GM23248 (cell line): ENCODE results near the gene KRTAP5-5.

Experiments used
- EZH2 ChIP-seq: fragments of 200-600 bp; sonication (generic); IDR thresholded peaks from 2 replicates; pipeline ENCODE4 v1.6.1; 2018; ENCODE audit warnings: antibody characterized with exemption, mild to moderate bottlenecking; ENCODE audit not compliant: insufficient read depth, poor library complexity, severe bottlenecking
- EZH2phosphoT487 ChIP-seq: fragments of 200-600 bp; sonication (generic); IDR thresholded peaks from 2 replicates; pipeline ENCODE4 v1.6.1; 2018; ENCODE audit warnings: antibody characterized with exemption, moderate library complexity, mild to moderate bottlenecking, low read depth; ENCODE audit not compliant: insufficient read depth

DNA sequence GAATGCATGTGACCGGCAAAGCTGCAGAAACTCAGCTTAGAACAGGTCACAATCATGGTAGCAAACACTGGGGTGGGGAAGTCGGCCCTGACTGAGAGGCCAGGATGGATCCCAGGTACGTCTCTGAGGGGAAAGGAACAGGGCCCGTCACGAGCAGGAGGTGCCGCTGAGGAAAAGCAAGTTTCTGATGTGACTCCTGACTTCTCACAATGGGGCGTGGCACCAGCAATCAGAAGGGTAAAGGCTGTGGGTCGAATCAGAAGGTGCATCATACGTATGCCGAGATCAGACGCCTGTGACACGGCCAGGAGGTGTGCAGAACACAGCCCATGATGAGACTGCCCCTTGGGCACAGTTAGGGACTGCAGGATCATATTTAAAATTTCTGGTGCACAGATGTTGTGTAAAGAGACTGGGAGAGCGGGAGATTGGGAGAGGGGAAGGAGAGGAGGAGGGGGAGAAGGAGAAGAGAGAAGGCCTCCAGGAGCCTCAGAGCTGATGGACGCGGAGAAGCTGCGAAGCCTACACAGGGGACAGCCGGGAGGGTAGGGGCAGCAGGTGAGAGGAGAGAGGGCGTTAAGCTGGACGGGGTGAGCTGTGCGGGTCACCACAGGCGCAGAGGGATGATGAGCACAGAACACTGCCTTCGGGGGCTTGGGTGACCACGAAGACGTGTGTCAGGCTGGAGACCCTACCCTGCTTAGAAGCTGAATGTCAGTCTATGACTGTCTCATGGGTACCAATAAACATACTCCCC lies 30.7 kb downstream of the KRTAP5-5 start:
- TF ChIP-seq EZH2 (no peak), EZH2phosphoT487 (no peak)
